ENCODE data around the gene APP.
"Not testable (repeated sequence)": the region's sequence is repeated elsewhere in the genome, so short reads cannot be mapped to it uniquely, and the experiment has no call there.

The APP gene

DNA sequence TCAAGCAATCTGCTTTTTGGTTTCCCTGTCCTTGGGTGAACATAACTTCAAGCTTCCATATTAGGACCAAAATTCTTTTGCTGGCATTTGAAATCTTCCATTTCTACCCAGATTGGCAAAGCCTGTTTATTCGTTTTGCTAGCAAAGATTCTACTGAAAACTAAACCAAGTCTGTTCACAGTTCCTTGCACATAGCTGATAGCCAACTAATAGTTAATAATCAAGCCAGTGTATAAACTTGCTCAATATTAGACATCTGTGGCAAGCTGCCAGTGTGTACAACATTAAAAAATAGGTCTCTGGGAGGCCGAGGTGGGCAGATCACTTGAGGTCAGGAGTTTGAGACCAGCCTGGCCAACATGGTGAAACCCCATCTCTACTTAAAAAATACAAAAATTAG, 6.3 kb downstream of the APP start:
- DNase-seq (ENCODE audit: low spot score): no peak

DNA sequence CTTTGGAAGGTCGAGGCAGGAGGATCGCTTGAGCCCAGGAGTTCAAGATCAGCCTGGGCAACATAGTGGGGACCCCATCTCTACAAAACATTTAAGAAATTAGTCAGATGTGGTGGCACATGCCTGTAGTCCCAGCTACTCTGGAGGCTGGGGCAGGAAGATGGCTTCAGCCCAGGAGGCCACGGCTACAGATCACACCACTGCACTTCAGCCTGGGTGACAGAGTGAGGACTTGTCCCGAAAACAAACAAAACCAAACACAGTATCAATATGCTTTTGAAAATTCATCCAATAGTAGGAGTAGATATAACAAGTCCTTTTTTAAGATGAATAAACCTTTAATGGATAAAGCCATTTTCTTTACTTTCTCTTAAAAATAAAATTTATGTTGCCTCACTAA, 8.5 kb downstream of the APP start:
- no peak for DNase-seq (ENCODE audit: low spot score)

DNA sequence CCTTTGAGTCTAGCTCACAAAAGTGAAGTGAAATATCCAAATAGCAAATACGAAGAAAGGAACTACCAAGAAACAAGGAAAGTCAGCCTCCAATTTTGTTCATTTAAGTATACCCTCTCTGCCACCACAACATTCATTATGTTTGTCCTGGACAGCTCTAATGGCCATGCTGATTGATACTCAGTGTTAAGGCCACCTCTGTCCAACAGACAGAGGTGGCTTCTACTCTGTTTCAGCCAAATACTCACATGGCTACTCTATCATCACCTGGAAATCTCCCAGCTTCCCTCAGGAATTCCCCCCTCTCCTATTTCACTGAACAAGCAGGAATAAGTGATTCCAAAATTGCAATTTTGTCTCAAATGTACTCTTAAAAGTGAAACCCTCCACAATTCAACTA, 10.7 kb downstream of the APP start:
- no peak for DNase-seq (ENCODE audit: low spot score)

DNA sequence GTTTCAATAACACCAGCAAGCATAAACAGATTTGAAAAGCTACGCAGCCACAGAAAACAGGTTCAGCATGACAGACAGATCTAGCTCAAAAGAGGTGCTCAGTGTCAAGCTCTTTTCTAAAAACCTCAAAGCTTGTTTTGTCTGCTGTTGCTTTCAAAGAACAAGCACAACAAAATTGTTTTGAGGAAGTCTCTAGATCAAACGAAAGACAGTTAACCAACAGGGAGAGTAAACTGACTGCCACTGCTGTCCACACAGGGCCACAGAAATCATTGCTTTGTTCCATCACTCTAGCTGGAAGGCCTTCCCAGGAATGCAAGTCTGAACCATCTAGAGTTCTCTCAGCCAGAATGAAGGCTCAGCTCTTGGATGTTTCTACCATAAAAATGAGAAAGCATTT, 12.8 kb downstream of the APP start:
- no peak for DNase-seq (ENCODE audit: low spot score)

DNA sequence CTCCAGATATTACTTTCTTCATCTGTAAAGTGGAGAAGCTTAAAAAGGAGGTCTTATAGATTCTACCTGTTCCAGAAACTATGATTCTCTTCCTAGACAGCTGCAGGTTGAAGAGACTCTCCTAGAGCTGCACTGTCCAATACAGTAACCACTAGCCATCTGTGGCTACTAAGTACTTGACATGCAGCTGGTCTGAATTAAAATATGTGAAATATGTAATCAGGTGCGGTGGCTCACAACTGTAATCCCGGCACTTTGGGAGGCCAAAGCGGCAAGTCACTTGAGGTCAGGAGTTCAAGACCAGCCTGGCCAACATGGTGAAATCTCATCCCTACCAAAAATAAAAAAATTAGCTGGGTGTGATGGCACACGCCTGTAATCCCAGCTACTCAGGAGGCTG, 15.8 kb downstream of the APP start:
- no peak for DNase-seq (ENCODE audit: low spot score)

DNA sequence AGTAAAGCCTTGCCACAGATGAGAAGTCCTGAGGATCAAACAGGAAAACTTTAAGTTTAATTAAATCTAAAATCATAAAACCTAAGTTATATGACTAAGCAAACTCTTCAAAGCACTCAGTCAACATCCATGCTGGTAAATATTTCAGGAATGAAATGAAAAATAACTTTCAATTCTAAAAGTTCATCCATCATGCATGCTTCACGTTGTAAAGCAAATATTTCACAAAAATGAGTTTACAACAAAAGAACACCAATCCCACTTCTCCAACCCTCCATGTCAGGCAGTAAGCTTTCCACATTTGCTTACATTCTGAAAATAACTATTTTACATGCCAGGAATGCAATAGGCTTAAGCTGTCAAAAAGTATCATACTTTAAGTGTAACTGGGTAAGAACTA, 16.8 kb downstream of the APP start:
- DNase-seq (ENCODE audit: low spot score): no peak

DNA sequence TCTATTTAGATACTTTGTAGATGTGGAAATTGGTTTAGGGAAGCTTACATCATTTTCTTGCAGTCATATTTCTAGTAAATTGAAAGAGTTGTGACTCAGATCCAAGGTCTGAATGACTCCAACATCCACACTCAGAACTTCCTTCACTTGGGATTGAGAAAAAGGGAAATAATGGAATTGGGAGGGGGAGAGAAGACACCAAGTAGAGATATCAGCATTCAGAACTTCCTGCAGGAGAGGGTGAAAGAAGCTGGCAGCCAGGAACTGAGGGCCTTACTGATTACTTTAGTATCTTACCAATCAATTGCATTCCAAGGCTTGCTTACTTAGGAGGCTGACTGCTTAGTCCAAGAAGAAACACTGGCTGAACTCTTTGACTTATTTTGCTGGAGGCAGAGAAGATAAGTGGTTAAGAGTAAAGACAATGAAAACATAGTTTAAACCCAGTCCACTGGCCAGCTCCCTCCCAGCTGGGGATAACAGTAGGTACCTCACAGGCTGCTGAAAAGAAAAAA, 21.7 kb downstream of the APP start:
- no peak for DNase-seq (ENCODE audit: low spot score)

DNA sequence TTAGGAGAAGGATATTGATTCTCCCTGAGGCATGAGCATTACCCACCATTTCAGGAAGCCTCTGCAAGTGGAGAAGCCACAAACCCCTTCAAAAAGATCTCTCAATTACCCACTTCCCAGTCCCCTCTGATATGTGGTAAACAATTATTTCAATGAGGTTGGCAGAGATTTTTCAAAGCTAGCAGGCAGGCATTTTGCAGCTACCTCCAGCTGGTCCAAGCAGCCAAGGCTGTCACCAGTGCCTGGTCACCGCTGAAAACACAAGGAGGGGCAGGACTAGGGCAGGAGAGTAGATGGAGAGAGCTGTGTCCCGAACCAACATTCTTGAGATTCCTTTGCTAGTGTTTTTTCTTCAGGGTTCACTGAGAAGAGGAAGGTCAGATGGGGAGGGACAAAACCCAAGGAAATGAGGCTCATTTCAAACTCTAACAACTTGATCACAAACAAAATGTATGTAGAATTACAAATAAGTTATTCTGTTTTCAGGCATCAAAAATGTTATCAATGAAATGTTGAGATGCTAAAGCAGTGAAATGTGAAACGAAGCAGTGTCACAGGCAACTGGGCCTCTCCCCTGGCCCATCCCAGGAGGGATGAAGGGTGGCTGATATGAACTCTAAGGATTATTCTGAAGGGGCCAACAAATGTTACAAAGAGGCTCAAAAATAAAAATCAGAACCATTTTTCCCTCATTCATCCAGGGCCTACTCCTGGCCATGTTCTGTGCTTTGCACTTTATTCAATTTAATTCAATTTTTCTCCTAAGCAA, 22.3 kb downstream of the APP start:
- no peak for DNase-seq (ENCODE audit: low spot score)

DNA sequence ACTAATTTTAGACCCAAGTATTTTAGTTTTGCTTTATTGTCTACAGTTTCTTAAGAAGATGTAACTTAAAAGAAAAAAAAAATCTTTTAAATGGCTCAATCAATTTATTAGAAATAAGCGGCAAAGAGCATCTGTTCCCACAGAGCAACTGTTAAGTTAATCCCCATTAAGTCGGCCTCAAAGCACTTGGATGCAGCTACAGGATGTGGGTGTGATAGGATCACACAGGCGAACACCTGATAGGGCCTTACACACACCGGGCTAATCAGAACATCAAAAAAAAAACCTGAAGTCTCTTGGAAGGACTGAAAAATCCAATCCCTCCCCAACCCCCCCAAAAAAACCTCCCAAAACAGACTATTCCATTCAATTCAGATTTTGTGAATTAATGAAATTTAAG, 23.0 kb downstream of the APP start:
- no peak for DNase-seq (ENCODE audit: low spot score)

DNA sequence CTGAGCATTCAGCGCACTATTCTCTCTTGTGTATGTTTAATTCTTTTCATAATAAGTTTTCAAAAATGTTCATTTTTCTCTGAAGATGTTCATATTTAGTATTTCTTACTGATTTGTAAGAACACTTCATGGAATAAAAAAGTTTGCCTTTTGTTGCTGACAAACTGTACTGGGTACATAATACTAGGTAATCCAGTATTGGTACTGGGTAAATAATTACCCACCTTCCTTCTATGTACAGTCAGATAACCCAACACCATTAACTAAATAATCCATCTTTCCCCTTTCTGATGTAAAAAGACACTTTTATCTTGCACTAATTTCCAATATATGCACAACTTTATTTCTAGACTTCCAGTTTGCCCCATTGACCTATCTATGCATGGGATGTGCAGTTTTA, 23.9 kb downstream of the APP start:
- no peak for DNase-seq (ENCODE audit: low spot score)

DNA sequence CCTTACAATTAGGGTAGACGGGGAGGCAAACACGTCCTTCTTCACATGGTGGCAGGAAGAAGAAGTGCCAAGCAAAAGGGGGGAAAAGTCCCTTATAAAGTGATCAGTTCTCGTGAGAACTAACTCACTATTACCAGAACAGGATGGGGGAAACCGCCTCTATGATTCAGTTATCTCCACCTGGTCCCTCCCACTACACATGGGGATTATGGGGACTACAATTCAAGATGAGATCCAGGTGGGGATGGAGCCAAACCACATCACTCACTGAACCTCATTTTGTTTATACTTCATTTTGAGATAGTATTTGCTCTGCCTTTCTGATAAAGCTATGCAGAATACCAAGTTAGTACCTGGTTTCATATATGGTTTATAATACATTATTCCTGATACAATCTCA, 26.5 kb downstream of the APP start:
- no peak for DNase-seq (ENCODE audit: low spot score)

DNA sequence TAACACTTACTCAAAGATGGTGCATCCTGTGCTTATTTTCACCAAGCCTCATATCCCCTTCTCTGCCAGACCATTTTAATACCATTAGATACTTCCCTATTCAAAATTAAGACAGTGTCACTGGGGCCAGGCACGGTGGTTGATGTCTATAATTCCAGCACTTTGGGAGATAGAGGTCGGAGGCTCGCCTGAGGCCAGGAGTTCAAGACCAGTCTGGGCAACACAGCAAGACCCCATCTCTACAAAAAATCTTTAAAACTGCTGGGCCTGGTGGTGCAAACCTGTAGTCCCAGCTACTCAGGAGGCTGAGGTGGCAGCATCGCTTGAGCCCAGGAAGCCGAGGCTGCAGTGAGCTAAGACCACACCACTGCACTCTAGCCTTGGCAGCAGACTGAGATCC, 28.2 kb downstream of the APP start:
- DNase-seq (ENCODE audit: low spot score): no peak

DNA sequence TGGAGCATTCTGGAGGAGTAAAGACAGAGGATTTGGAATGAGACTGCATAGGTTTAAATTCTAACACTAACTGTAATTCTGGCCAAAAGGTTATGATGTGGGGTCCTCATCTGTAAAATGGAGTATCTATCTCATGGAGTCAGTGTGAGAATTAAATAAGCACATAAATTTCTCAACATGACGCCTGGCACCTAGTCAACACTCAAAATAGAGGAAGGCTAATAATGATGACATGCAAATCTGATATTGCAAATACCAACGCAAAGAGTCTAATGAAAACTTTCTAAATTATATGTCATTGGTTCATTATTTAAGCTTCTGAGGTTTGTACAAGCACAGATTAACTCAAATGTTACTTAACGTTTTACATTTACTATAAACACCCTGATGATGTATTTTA, 29.6 kb downstream of the APP start:
- no peak for DNase-seq (ENCODE audit: low spot score)

DNA sequence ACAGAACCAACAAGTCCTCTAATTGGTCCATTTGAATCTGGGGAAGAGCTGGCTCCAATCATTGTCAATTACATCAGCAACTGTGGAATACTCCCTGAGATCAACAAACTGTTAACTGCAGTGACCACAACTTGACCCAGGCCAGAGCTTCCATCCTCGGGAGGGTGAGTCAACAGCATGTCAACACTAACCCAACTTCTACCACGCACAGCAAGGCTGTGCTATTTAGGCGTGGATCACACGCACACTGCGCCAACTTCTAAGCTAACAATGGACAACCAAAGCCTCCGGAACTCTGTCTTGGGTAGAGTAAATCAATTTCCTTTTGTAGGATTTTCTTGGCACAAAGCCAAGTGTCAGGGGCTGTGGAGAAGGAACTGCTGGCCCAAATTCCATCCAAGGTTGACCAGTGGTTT, 30.4 kb downstream of the APP start:
- DNase-seq (ENCODE audit: low spot score): no peak

DNA sequence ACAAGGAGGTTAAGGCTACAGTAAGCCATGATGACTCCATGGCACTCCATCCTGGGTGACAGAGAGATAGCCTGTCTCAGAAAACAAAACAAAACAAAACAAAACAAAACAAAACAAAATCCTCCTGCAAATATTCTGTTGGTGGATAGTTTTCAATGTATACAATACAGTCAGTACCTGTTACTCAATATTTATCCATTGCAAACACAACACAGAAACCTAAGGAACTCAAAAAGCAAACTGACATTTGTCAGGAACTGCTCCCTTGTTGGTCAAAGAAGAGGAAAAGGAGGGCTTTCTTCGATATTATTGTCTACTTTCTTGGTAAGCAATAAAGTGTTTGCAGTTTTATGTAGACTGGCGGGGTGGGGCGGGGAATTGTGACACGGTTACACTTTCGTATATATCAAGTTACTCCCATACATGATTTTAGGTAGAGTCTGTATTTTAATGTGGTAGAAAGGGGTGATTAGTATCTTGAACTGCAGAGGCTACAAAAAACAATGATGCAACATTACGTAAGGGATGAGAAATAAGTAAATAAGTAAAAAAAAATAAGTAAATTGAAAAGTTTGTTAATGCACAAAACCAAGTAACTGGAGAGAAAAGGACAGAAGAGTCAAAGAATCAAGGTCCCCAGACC, 31.8 kb downstream of the APP start:
- DNase-seq (ENCODE audit: low spot score): no peak

DNA sequence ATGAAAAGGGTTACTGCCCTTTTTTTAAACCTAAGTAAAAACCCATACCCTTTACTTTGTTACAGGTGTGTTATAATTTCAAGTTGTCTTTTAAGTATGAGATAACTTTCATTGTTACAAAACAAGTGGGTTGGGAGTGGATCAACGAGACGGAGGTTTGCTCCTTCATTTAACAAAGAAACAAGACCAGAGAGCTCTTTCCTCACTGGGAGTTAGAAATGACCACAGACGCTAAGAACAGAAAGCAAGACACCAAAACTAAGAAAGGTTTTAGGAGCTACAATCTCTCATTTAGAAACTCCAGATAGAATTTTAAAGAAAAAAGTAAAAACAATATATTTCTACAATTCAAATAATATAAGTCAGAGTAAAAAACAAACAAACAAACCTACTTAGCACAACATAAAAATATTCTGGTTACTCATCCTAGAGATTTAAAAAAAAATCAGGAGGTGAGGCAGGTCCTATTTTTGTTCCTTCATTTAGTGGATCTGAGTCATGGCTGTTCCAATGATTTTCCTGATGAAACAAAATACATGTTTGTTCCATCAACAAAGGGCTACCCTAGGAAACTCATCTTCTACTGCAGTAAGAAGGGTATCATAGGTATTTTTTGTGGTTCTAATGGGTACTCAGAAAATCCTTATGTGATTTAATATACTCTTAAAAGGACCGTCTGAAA, 33.0 kb downstream of the APP start:
- DNase-seq (ENCODE audit: low spot score): no peak

DNA sequence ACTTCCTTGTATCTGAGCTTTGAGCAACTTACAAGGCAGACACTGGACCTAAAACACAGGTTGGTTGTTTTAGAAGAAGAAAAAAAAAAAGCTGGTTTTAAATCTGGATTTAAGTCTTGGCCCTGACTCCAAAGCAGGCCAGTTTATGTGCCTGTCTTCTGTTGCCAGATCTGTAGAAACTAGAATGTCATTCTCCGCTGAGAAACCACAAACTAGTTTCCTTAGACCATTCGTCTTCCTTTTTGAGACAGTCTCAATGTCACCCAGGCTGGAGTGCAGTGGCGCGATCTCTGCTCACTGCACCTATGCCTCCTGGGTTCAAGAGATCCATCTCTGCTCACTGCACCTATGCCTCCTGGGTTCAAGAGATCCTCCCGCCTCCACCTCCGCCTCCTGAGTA, 33.9 kb downstream of the APP start:
- no peak for DNase-seq (ENCODE audit: low spot score)

DNA sequence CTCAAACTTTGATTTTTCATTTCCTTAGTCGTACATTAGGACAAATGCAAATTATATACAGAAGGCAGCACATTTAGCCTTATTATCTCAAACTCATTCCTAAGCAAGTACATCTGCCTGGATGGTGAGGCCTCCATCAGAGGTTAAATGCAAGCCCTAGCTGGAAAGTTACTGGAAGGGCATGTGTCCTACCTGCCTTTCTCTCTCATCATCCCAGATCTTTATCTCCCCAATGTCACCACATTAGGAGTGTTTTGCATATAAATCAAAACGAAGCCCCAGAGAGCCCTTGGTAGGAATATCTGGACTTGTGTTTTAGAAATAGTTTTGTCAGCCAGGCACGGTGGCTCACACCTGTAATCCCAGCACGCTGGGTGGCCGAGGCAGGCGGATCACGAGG, 35.0 kb downstream of the APP start:
- DNase-seq (ENCODE audit: low spot score): peak; percentile 59

DNA sequence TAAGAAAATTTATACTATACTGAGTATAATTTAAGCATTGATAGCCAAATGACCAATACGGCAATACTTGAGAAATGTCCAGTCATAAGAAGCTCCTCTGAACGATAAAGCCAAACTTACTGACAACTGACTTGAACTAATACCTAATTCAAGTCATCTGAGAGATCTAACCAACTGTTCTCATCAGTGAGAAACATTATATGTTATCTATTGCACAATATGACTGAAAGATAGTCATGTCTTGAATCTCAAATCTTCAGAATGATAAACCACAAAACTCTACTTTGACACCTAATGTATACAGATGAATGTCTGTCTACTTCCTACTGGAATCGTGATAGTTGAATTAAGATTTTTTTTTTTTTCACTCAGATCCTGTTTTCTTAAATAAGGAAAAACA, 39.0 kb downstream of the APP start:
- DNase-seq (ENCODE audit: low spot score): no peak

DNA sequence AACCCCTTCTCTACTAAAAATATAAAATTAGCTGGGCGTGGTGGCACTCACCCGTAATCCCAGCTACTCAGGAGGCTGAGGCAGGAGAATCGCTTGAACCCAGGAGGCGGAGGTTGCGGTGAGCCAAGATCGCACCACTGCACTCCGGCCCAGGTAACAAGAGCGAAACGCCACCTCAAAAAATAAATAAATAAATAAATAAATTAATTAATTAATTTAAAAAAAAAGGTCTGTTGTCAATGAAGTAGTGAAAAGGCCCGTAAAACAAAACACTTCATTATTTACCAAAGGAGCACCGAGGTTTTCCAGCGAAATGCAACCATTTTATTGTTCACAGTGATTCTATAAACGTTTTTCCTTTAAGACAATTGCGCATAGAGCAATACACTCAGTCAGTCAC, 39.5 kb downstream of the APP start:
- not testable (repeated sequence) for DNase-seq (ENCODE audit: low spot score)

DNA sequence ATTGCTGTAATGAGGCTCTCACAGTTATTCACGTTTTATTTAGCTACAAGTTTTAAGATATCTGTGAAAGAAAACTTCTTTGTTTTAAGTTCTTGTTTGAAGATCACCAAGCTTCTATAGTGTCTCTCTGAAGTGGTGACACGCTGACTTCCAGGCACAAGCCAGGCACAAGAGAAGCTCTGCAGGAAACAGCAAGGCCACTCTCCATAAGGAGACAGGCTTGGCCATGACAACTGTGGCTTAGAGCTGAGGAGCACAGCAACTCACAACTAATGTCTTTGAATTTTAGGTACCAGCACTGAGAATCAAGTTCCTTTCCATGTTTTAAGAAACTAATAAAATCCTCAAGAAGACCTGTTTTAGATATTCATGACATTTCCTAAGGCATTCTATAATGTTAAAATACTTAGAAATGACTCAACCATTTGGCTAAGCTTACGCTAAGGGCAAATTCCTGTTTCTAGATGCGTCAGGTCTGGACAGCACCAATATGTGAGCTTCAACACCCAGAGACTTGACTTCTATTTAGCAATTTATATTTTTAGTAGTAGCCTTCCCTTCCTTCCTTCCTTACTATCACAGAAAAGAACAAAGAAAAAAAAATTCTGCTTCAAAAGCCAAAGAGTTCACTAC, 40.2 kb downstream of the APP start:
- no peak for DNase-seq (ENCODE audit: low spot score)

DNA sequence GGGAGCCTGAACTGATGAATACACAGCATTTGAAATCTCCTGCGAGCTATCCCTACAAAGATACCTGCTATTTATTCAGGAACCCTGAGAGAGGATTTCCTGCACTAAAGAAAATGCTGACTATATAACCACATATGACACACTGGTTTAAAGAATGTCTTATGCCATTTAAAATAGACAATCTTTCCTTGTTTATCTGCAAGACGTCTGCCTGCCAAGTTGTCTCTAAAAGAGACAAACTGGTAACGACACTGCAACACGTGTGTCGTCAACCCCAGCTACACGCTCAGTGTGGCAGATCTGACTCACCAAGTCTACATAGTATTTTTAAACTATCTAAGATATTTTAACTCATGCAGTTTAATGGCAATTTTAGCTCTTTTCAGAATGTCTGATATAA, 42.7 kb downstream of the APP start:
- DNase-seq (ENCODE audit: low spot score): no peak
